Neural cell (in vitro differentiated cells): ENCODE measurements around the gene C13orf46. TPM values are rescaled to one million over a fixed set of nuclear protein-coding genes. Genes with fewer than 3 reads are reported as not detected.

Experiments
- H2AFZ ChIP-seq: fragments of 200-600, 300-800 bp; sonication (generic), shearing (Covaris generic); 2 replicates; pipeline ENCODE4 v1.6.0; 2014; ENCODE audit warnings: low read depth, mild to moderate bottlenecking, antibody characterized with exemption, low read length, moderate library complexity
- H3F3A ChIP-seq: fragments of 200-600 bp; shearing (Covaris generic); 2 replicates; pipeline ENCODE4 v1.6.1; 2016; ENCODE audit warnings: mild to moderate bottlenecking, moderate library complexity, mixed read lengths, antibody characterized with exemption, low read length; ENCODE audit not compliant: insufficient read depth, poor library complexity, severe bottlenecking
- H3K27ac ChIP-seq: fragments of 200-600, 300-800 bp; sonication (generic), shearing (Covaris generic); 2 replicates; pipeline ENCODE4 v1.5.1; 2014; ENCODE audit warnings: mild to moderate bottlenecking, low read length, moderate library complexity
- H3K27me3 ChIP-seq: fragments of 300-800, 200-600 bp; sonication (generic), shearing (Covaris generic); 2 replicates; pipeline ENCODE4 v1.6.0; 2014; ENCODE audit warnings: mild to moderate bottlenecking, low read depth, low read length, moderate library complexity; ENCODE audit not compliant: insufficient read depth
- H3K36me3 ChIP-seq: fragments of 300-800, 200-600 bp; sonication (generic), shearing (Covaris generic); 2 replicates; pipeline ENCODE4 v1.5.1; 2014; ENCODE audit warnings: mild to moderate bottlenecking, antibody characterized with exemption, low read length, moderate library complexity; ENCODE audit not compliant: insufficient read depth
- H3K4me2 ChIP-seq: fragments of 300-800, 200-600 bp; sonication (generic), shearing (Covaris generic); 2 replicates; pipeline ENCODE4 v1.6.0; 2014; ENCODE audit warnings: mild to moderate bottlenecking, low read length
- H3K4me3 ChIP-seq: fragments of 300-800, 200-600 bp; sonication (generic), shearing (Covaris generic); 2 replicates; pipeline ENCODE4 v1.5.1; 2014; ENCODE audit warnings: mild to moderate bottlenecking, low read length, moderate library complexity
- H3K79me2 ChIP-seq: fragments of 200-600 bp; shearing (Covaris generic); replicated peaks from 2 replicates; pipeline ENCODE4 v1.6.0; 2014; ENCODE audit warnings: mild to moderate bottlenecking, low read length, moderate library complexity; ENCODE audit not compliant: insufficient read depth
- H3K9ac ChIP-seq: fragments of 300-800, 200-600 bp; sonication (generic), shearing (Covaris generic); 2 replicates; pipeline ENCODE4 v1.6.1; 2016; ENCODE audit warnings: mild to moderate bottlenecking, low read length, mixed read lengths
- H3K9me2 ChIP-seq: fragments of 200-600 bp; shearing (Covaris generic); 2 replicates; pipeline ENCODE4 v1.6.1; 2016; ENCODE audit warnings: mild to moderate bottlenecking, low read length, mixed read lengths; ENCODE audit not compliant: insufficient read depth
- H3K9me3 ChIP-seq: fragments of 200-600, 300-800 bp; sonication (generic), shearing (Covaris generic); 2 replicates; pipeline ENCODE4 v1.6.1; 2016; ENCODE audit warnings: mild to moderate bottlenecking, mixed run types, low read length, moderate library complexity, mixed read lengths
- H4K20me1 ChIP-seq: fragments of 200-600 bp; shearing (Covaris generic); 2 replicates; pipeline ENCODE4 v1.6.1; 2016; ENCODE audit warnings: mild to moderate bottlenecking, mixed run types; ENCODE audit not compliant: insufficient read depth
- EP300 ChIP-seq: fragments of 450-650 bp; conservative IDR thresholded peaks from 2 replicates; pipeline ENCODE4 v1.6.1; 2014; ENCODE audit warnings: antibody characterized with exemption, mild to moderate bottlenecking, moderate library complexity; ENCODE audit not compliant: poor library complexity, severe bottlenecking
- EZH2 ChIP-seq: fragments of 200-600, 300-800 bp; shearing (Covaris generic), sonication (generic); IDR thresholded peaks from 2 replicates; pipeline ENCODE4 v1.6.1; 2014; ENCODE audit warnings: antibody characterized with exemption, low read length, borderline replicate concordance, mild to moderate bottlenecking; ENCODE audit not compliant: insufficient read depth, poor library complexity, severe bottlenecking
- MXI1 ChIP-seq: fragments of 450-650 bp; conservative IDR thresholded peaks from 2 replicates; pipeline ENCODE4 v1.6.1; 2014; ENCODE audit warnings: antibody characterized with exemption, mild to moderate bottlenecking; ENCODE audit not compliant: poor library complexity, severe bottlenecking
- POLR2AphosphoS5 ChIP-seq: IDR thresholded peaks from 2 replicates; pipeline ENCODE4 v1.6.1; 2012
- RAD21 ChIP-seq: fragments of 450-650 bp; conservative IDR thresholded peaks from 2 replicates; pipeline ENCODE4 v1.6.1; 2014; ENCODE audit warnings: antibody characterized with exemption, mild to moderate bottlenecking, moderate library complexity
- REST ChIP-seq: IDR thresholded peaks from 2 replicates; pipeline ENCODE4 v1.6.1; 2012; ENCODE audit warnings: borderline replicate concordance
- TAF1 ChIP-seq: IDR thresholded peaks from 2 replicates; pipeline ENCODE4 v1.6.1; 2012; ENCODE audit warnings: low read depth
- polyA plus RNA-seq: library from polyadenylated mRNA; depleted of rRNA; stranded (reverse); fragments of >200 nt; gene quantifications from 2 replicates; pipeline ENCODE4 v1.2.3, GENCODE V29; 2014
- TF ChIP-seq, protein P1 (sequence below): fragments of 450-650 bp; IDR thresholded peaks from 2 replicates; pipeline ENCODE4 v1.5.1; 2014; ENCODE audit warnings: antibody characterized with exemption, mild to moderate bottlenecking, moderate library complexity; ENCODE audit not compliant: poor library complexity, severe bottlenecking

C13orf46 gene
- polyA plus RNA-seq, 1 donor from 2014 or later, result not detected

DNA sequence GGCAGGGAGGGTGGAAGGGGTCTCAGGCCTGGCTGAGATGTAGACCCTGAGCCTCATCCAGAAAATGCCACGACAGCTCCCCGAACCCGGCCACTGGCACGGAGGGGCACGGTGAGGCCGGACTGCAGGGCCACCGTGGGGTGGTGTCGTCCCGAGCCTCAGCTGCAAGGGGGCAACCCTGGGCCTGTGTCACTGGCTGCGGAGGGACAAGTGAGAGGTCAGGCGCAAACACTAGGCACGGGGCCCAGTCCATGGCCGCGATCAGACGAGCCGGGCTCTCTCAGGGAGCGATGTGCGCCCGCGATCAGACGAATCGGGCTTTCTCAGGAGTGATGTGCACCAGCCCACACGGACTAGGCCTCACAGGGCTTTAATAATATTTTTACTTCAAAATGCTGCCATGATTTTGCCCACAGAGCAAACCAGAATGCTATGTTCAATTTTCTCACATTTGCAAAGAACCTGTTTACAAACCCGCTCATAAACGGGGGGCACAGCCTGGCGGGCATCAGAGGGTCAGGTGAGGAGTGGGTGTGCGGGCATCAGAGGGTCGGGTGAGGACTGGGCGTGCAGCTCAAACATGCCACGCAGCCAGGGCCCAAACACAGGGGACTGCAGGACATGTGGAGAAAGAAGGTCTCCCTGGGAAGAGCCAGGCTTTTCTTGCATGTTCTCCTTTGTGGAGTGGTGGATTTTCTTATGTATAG, 42.6 kb upstream of the C13orf46 start:
- no peaks in the 10 kb centered on the region for H3K9me2 ChIP-seq
- H3K9ac ChIP-seq, result no peak overlapping the region
- no peak overlapping the region for H3K4me3 ChIP-seq
- H3K36me3 ChIP-seq, result no peaks in the 10 kb centered on the region
- H3K27me3 ChIP-seq, result no peaks in the 10 kb centered on the region
- H3K27ac ChIP-seq, result no peak overlapping the region
- H3K79me2 ChIP-seq, result no peaks in the 10 kb centered on the region
- H4K20me1 ChIP-seq, result no peaks in the 10 kb centered on the region
- no peaks in the 10 kb centered on the region for H3F3A ChIP-seq
- H3K4me2 ChIP-seq, result no peak overlapping the region
- TF ChIP-seq, protein P1, sequence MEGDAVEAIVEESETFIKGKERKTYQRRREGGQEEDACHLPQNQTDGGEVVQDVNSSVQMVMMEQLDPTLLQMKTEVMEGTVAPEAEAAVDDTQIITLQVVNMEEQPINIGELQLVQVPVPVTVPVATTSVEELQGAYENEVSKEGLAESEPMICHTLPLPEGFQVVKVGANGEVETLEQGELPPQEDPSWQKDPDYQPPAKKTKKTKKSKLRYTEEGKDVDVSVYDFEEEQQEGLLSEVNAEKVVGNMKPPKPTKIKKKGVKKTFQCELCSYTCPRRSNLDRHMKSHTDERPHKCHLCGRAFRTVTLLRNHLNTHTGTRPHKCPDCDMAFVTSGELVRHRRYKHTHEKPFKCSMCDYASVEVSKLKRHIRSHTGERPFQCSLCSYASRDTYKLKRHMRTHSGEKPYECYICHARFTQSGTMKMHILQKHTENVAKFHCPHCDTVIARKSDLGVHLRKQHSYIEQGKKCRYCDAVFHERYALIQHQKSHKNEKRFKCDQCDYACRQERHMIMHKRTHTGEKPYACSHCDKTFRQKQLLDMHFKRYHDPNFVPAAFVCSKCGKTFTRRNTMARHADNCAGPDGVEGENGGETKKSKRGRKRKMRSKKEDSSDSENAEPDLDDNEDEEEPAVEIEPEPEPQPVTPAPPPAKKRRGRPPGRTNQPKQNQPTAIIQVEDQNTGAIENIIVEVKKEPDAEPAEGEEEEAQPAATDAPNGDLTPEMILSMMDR, result no peak
- no peak for TF ChIP-seq EZH2
- no peaks in the 10 kb centered on the region for H3K9me3 ChIP-seq
- H2AFZ ChIP-seq, result no peak overlapping the region

GRCh38 chr13:114015969-114016295, 42.1 kb upstream of the C13orf46 start:
- Histone ChIP-seq H4K20me1 (no peaks in the 10 kb centered on the region), H3K4me2 (no peak overlapping the region), H3K36me3 (peaks cover 4% of the 10 kb centered on the region), H3K4me3 (no peak overlapping the region), H3K9ac (no peak overlapping the region), H3K79me2 (no peaks in the 10 kb centered on the region), H2AFZ (no peak overlapping the region), H3K9me3 (no peaks in the 10 kb centered on the region), H3K27ac (no peak overlapping the region), H3F3A (no peaks in the 10 kb centered on the region), H3K9me2 (no peaks in the 10 kb centered on the region), H3K27me3 (no peaks in the 10 kb centered on the region)
- TF ChIP-seq MXI1, result no peak
- no peak for TF ChIP-seq EZH2
- no peak for TF ChIP-seq POLR2AphosphoS5
- TF ChIP-seq TAF1, result no peak
- no peak for TF ChIP-seq EP300
- TF ChIP-seq, protein P1, result no peak
- TF ChIP-seq REST, result no peak
- TF ChIP-seq RAD21, result no peak
